ENCODE data around the gene SRSF1.

- no peak for TF ChIP-seq CTCF (IDR thresholded peaks at IDR 0.05; ENCODE audit: borderline replicate concordance, extremely low read depth, low read length, poor library complexity, severe bottlenecking)
- TF ChIP-seq EZH2 (IDR thresholded peaks at IDR 0.05; ENCODE audit: borderline replicate concordance, low read depth, low read length, severe bottlenecking) = no peak
Measured at GRCh38 chr17:57957886-57958285, 49.2 kb downstream of the SRSF1 start.

All from DND-41 (cell line).